Upper lobe of right lung (tissue), 1 donor: ENCODE data around the gene ENKUR. TPM values are rescaled to one million over a fixed set of nuclear protein-coding genes. Genes with fewer than 3 reads are reported as not detected.
A peak's percentile ranks its signal among the peaks of the same experiment; 100 is the strongest.
"Not testable (repeated sequence)": the region's sequence is repeated elsewhere in the genome, so short reads cannot be mapped to it uniquely, and the experiment has no call there.

Experiments
- ATAC-seq: fragments of 200-7000 bp; cut with Tn5 transposase; one replicate; pipeline ENCODE4 v1.9.1; 2020; ENCODE audit warnings: mild to moderate bottlenecking, moderate library complexity
- DNase-seq: peaks from one replicate; pipeline ENCODE4 v3.0.0-alpha.2; 2020
- H3K27ac ChIP-seq: fragments of 200-600 bp; one replicate; pipeline ENCODE4 v1.8.0; 2022
- H3K27me3 ChIP-seq: fragments of 200-600 bp; one replicate; pipeline ENCODE4 v1.8.0; 2022; ENCODE audit warnings: mild to moderate bottlenecking
- H3K36me3 ChIP-seq: fragments of 200-600 bp; one replicate; pipeline ENCODE4 v1.8.0; 2022
- H3K4me1 ChIP-seq: fragments of 200-600 bp; one replicate; pipeline ENCODE4 v1.8.0; 2022
- H3K4me3 ChIP-seq: fragments of 200-600 bp; one replicate; pipeline ENCODE4 v1.8.0; 2022; ENCODE audit warnings: mild to moderate bottlenecking
- H3K9me3 ChIP-seq: fragments of 200-600 bp; one replicate; pipeline ENCODE4 v1.8.0; 2022
- intact Hi-C: fragments of 100-400 bp; cut with DNase I; formaldehyde crosslinking; loops from one replicate; pipeline ENCODE4 v1.11.0; 2022
- total RNA-seq: library from RNA; stranded (reverse); fragmentation: NEBNext Ultra II Directional; extraction: Animal tissue kit (Norgen Biotek cat#: 25700); gene quantifications from one replicate; pipeline ENCODE4 v1.2.1, GENCODE V29; 2021
- TF ChIP-seq, protein P1 (sequence below): fragments of 200-600 bp; IDR thresholded peaks from one replicate; pipeline ENCODE4 v1.8.0; 2022; ENCODE audit warnings: antibody characterized with exemption
- donor health status: DM: no; HTN: yes; CAD: no; lungs with severe emphysema.

Gene ENKUR
- total RNA-seq, 1 donor from 2014 or later: 0.49 TPM

DNA sequence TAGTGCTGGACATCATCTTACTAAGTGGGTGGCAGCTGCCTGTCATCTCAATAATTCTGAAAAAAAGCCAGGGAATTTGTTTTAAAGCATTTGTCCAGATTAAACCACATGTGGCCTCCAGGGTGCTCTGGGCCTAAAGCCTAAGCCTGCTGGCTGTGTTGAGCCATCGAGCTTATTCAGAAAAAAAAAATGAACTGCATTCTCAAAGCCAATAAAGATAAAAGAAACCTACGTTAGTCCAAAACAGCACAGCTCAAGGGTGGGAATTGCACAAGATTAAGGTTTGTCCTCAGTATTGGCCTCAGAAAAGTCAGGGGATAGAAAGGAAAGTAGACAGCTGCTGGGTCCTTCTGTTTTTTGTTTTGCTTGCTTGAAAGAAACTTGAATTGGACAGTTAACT, 41.0 kb downstream of the ENKUR start:
- TF ChIP-seq, protein P1, sequence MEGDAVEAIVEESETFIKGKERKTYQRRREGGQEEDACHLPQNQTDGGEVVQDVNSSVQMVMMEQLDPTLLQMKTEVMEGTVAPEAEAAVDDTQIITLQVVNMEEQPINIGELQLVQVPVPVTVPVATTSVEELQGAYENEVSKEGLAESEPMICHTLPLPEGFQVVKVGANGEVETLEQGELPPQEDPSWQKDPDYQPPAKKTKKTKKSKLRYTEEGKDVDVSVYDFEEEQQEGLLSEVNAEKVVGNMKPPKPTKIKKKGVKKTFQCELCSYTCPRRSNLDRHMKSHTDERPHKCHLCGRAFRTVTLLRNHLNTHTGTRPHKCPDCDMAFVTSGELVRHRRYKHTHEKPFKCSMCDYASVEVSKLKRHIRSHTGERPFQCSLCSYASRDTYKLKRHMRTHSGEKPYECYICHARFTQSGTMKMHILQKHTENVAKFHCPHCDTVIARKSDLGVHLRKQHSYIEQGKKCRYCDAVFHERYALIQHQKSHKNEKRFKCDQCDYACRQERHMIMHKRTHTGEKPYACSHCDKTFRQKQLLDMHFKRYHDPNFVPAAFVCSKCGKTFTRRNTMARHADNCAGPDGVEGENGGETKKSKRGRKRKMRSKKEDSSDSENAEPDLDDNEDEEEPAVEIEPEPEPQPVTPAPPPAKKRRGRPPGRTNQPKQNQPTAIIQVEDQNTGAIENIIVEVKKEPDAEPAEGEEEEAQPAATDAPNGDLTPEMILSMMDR: no peak
- Histone ChIP-seq H3K9me3 (no peaks in the 10 kb centered on the region), H3K36me3 (no peaks in the 10 kb centered on the region), H3K27me3 (no peaks in the 10 kb centered on the region), H3K4me3 (no peak overlapping the region), H3K4me1 (no peaks in the 10 kb centered on the region), H3K27ac (no peak overlapping the region)
- intact Hi-C loops: no loop called here
- ATAC-seq (peak; percentile 29), DNase-seq (no peak)

DNA sequence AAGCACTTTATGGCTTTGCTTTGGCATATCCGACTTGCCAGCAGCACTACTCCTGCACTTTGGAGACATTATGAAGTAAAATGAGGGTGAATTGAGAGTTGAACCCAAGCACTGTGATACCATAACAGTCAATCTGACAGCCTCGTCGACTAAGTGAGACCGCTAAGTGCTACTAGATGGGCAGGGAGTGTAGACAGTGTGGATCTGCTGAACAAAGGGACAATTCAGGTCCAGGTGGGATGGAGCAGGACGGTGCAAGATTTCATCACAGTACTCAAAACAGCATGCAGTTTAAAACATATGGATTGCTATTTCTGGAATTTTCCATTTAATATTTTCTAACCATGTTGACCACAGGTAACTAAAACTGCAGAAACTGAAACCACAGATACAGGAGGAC, 42.8 kb downstream of the ENKUR start:
- no peaks in the 10 kb centered on the region for H3K27me3 ChIP-seq
- intact Hi-C loops: no loop called here
- H3K4me3 ChIP-seq: no peak overlapping the region
- ATAC-seq (no peak), DNase-seq (no peak)
- H3K36me3 ChIP-seq: no peaks in the 10 kb centered on the region
- H3K27ac ChIP-seq: no peak overlapping the region
- TF ChIP-seq, protein P1: no peak
- H3K9me3 ChIP-seq: no peaks in the 10 kb centered on the region
- H3K4me1 ChIP-seq: no peaks in the 10 kb centered on the region

DNA sequence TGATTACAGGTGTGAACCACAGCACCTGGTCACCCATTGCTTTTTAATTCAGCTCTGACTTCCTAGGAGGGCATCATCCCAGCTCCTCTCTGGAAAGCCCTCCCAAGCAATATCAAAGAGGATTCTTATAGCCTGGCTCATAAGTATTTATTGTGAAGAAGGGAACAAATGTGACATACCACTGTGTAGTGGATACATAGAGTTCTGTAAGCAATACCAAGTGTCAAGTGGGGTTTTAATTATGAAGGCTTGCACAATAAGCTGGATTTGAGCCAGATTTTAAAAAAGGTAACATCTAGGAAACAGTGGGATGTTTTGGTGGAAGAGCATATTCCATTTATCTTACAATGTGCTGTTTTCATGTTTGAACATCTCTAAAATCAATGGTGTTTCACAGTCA, 44.6 kb downstream of the ENKUR start:
- no peak overlapping the region for H3K4me3 ChIP-seq
- no peaks in the 10 kb centered on the region for H3K36me3 ChIP-seq
- no peaks in the 10 kb centered on the region for H3K27me3 ChIP-seq
- no peak overlapping the region for H3K27ac ChIP-seq
- no peaks in the 10 kb centered on the region for H3K9me3 ChIP-seq
- no peaks in the 10 kb centered on the region for H3K4me1 ChIP-seq
- no peak for DNase-seq
- TF ChIP-seq, protein P1: no peak
- ATAC-seq: no peak
- intact Hi-C loops: no loop called here

DNA sequence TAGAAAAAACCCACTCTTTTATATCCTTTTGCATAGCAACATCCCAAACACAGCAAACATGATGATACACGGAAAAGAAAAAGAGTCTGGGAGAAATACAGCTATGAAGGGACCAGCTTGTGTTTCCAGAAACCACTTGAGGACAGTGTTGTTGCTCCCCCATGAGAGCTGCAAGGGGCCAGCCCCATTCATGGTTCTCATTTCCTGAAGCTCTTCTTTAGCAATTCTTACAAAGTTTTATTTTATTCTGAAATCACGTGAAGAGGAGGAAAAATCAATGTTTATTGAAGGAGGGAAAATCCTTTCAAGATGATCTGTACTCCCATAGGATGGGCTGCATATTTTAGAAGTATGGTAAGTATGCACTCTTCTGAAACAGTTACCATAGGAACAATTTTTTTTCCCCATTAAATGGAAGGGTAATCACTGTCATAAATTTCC, 46.1 kb downstream of the ENKUR start:
- Histone ChIP-seq H3K27me3 (no peaks in the 10 kb centered on the region), H3K27ac (no peak overlapping the region), H3K4me3 (no peak overlapping the region), H3K36me3 (no peaks in the 10 kb centered on the region), H3K4me1 (no peaks in the 10 kb centered on the region), H3K9me3 (no peaks in the 10 kb centered on the region)
- DNase-seq (no peak), ATAC-seq (no peak)
- TF ChIP-seq, protein P1: no peak
- intact Hi-C loops: no loop called here

DNA sequence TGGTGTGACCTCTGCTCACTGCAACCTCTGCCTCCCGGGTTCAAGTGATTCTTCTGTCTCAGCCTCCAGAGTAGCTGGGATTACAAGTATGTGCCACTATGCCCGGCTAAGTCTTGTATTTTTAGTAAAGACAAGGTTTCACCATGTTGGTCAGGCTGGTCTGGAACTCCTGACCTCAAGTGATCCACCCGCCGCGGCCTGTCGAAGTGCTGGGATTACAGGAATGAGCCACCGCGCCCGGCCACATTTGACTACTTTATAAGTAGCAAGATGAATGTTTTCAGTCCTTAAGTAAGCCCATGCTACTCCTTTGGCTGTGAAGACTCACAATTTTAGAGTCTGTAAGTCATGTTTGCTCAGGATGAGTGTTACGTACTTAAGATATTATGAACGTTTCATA, 47.0 kb downstream of the ENKUR start:
- ATAC-seq, H3K4me1 ChIP-seq, H3K36me3 ChIP-seq, intact Hi-C loops, DNase-seq, H3K27ac ChIP-seq, H3K9me3 ChIP-seq, H3K27me3 ChIP-seq, H3K4me3 ChIP-seq: not testable (repeated sequence)

DNA sequence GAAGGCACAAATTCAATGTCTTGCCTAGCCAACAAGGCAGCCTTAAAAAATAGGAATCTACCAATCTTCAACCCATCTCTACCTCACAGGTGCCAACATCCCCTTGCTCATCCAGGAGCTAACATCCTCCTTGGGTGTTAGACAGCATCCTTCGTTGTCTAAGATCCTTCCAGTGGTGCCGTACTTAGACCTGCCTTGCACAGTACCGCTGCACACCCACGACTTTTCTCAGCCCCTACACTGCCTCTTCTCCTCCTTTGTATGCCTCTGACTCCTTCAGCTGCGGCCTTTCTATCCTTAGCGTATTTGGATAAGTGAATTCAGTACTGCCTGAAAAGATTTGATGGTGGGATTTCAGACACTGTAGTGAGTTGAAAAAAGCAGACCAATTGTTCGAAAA, 47.6 kb downstream of the ENKUR start:
- TF ChIP-seq, protein P1: no peak
- H3K9me3 ChIP-seq: no peaks in the 10 kb centered on the region
- H3K36me3 ChIP-seq: no peaks in the 10 kb centered on the region
- no peaks in the 10 kb centered on the region for H3K27me3 ChIP-seq
- no peak overlapping the region for H3K4me3 ChIP-seq
- DNase-seq: no peak
- no peaks in the 10 kb centered on the region for H3K4me1 ChIP-seq
- intact Hi-C loops: no loop called here
- no peak overlapping the region for H3K27ac ChIP-seq
- ATAC-seq: no peak
